HG02763 (cell line): ENCODE measurements around the gene BAK1.

Source experiments
- ATAC-seq: cut with Tn5 transposase; IDR thresholded peaks from one replicate; pipeline ENCODE4 v1.9.1; 2021; ENCODE audit warnings: mild to moderate bottlenecking, moderate library complexity; ENCODE audit not compliant: unreplicated experiment

The BAK1 gene

DNA sequence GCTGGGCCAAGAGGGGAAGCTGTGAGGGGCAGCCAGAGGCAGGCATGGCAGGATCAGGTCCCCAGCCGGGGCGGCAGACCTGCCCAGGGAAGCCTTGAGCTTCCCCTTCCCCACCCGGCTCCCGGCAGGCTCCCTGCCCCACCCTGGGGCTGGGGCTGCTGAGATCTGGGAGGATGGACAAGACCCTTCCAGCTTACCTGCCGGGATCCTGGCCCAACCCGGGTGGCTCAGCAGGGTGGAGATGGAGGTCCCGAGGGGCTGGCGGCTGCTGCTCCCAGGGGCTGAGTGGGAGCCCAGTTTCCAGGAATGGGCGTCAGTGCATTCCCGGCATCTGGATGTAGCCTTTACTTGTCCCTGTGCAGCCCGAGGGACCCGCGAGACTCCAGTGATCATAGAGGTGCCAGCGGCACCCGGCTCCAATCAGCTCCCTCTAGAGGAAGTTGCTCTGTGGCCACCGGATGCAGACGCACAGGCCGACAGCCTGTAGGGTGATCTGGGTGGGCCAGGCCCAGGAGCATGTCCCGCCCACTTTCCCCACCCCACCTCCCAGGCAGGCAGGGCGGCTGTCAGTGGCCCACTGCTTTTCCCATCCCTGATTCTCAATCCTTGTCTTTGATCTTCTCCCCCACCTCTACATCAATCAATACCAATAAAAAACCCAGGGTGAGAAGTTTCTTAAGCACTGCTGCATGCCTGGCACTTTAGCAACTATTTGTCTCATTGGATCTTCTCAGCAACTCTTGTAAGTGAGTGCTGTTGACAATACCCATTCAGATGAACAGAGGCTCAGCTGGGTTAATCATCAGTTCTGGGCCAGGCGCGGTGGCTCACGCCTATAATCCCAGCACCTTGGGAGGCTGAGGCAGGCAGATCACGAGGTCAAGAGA lies at the start of gene BAK1:
BAK1 (minus strand) TSS at position 449 of the 887 bp plus-strand sequence. CDS start 2,672 bp downstream, outside the sequence.
- peak; percentile 84 for ATAC-seq

DNA sequence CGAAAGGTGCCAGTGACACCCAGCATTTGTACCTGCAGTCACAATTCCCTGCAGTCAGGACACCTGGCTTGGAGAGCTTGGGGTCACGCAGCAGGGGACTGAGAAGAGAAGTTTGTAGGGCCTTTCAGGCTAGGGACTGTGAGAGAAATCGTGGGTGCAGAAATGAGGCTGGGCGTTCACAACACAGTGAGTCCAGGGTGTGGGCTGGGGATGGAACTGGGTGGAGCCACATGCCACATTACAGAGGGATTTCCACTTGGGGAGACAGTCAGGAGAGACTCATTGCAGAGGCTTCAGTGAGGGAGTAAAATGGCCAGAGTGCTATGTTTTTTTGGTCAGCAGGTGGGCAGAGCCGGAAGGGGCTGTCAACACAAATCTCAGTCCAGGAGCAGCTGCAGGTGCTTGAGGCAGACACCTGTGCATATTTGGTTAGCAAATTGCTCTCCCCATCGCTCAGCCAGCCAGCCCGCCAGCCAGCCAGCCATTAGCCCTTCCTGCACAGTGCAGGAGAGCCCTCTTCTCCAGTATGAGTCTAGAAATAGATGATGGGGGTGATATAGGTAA lies 48.4 kb upstream of the BAK1 start:
- no peak for ATAC-seq

DNA sequence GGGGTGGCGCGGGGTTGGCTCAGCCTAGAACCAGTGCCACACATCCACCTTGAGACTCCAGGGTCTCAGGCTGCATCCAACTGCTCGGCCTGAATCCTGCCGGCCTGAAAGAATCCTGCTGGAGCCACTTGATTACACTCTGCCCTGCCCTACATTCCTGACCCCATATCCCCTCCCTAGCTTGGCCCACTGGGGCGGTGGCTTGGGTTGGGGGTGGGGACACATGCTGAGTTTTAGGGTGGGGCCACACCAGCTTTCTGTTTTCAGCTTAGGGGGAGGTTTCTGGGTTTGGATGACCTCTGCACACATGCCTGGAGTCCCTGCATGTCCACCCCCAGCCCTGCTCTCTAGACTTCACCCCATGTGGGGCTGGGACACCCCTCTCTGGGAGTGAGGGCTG lies 47.8 kb upstream of the BAK1 start:
- ATAC-seq: no peak

DNA sequence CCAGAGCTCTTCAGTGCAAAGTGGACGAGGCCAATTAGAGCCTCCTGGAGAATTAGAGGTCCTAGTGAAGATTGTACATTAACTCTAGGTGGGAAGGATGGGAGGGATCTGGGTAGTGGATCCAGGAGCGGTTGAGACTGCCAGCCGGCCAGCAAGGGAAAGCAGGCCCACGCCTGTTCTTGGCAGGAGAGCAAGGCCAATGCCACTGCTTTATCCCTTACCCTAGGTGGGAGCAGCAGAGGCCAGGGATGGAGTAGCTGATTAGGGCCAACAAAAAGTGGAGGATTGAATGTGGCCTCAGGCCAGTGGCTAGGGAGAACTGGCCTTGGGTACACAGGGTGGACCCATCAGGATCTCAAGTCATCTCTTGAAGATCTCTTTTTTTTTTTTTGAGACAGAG lies 44.8 kb upstream of the BAK1 start:
- ATAC-seq: no peak

DNA sequence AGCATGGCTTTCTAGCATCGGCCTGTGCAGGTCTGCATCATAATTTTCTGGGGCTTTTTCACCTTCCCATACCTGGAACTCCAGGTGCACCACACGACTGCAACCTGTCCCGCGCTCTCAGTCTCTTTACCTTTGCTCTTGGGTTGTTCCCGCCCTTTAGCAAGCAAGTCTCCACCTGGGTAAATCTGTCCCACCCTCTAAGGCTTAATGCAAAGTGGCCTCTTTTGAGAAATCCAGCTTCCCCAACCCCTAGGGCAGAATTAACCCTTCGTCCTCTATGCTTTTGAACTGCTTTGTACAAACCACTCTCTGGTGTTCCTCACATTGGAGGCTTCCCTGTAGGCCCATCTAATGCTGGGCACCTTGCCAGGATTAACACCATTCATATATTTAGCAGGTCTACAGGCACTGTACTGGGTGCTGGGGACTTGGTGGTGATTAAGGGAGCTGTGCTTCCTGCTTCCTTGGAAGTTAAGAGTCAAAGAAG lies 43.9 kb upstream of the BAK1 start:
- ATAC-seq: no peak

DNA sequence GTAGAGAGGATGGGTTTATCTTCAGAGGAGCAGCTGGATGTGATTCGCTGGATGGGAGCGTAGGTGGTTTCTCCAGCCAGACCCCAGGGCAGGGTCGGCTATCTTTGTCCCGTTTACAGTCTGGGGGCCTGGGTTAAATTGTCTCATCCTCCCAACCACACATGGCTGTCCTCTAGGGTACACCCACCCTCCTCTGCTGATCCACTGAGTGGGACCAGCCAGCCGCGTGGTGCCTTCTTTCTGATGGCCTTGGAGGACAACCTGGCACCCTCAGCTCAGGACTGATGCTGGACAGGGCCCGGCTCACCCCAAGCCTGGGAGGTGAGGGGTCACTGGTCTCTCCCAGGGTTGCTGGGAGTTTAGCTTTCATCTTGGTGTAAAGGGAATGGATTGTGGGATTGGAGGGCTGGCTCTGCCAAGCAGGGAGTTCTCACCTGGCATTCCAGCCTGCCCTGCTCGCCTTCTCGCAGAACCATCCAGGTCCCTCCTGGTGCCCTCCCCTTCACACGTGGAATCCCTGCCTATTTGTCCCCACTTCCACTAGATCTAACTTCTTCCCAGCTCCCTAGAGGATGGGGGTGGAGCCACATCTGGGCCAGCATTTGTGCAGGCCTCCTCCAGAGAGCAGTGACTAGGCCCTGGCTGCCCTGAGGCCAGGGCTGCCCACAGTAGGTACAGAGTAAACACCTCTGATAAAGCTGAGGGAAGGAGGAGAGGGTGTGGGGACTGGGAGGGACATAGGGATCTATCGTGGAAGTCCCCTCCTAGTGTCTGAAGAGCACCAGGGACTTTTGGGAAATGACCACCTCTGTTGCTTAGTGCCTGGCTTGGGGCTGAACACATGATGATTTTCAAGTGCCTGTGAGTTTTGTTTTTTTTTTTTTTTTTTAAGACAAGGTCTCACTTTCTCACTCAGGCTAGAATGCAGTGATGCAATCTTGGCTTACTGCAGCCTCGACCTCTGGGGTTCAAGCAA lies 42.7 kb upstream of the BAK1 start:
- ATAC-seq: no peak

DNA sequence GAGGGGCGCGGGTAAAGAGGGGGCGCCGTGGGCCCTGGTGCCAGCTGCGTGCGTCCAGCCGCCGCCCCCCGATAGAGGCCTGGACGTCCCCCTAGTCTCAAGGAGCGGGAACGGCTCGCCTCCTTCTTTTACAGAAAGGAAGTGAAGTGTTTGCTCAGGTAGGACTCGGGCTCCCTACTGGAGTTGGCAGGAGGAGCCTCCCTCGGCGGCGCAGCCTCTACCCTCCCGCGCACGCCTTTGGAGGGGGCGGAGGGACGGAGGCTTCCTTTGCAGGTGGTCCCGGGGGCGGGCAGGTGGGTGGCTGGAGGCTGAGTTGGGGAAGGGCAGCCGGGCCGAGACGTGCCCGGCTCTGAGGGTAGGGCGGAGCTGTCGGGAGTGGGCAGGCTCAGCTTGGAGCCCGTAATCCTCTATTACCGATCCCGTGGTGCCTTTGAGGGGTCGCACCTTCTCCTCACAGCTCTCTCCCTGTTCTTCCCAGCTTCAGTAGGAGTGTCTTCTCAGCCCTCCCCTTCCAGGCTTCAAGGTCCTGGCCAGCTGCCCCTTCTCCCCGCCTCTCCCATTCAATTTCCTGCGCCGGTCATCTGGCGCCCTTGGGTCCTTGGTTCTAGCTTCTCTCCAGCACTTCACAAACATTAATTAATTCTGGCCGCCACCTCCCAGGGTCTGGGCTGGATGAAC lies 41.8 kb upstream of the BAK1 start:
- ATAC-seq: peak; percentile 29

DNA sequence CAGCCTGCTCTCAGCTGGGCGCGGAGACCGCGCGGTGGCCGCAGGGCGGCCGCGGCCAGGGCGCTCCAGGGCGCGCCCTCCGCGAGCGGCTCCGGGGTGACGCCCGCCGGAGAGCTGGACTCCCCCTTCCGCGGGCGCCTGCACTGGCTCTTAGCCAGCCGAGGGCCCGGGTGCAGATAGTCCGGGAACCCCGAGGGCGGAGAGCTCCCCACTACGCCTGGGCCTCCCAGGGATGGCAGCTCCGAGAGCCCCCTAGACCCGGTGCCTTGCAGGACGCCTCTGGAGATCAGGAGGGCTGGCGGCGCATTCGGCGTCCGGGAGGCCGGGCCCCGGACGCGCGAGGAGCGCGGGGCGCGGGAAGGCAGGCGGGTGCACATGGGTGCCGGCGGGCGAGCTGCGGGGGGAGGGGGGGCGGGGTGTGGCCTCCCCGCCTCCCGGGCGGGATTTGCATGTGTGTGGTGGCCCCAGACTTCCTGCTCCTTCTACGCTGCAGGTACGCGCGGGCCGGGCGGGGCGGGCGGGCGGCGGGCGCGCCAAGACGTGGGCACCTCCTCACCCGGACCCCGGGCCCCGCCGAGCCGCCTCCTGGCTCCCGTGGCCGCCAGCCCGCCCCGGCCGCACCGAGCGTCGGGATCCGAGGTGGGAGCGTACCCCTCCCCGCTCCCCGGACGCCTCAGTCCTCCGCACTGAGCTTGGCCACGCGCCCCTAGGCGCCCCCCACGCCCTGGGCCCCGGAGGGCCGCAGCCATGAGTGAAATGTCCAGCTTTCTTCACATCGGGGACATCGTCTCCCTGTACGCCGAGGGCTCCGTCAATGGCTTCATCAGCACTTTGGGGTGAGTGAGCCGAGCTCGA lies 41.0 kb upstream of the BAK1 start, which contains the start of gene ITPR3:
ITPR3 (plus strand) TSS at position 467 of the 855 bp plus-strand sequence; CDS start at position 748, 281 bp downstream.
- peak; percentile 70 for ATAC-seq

DNA sequence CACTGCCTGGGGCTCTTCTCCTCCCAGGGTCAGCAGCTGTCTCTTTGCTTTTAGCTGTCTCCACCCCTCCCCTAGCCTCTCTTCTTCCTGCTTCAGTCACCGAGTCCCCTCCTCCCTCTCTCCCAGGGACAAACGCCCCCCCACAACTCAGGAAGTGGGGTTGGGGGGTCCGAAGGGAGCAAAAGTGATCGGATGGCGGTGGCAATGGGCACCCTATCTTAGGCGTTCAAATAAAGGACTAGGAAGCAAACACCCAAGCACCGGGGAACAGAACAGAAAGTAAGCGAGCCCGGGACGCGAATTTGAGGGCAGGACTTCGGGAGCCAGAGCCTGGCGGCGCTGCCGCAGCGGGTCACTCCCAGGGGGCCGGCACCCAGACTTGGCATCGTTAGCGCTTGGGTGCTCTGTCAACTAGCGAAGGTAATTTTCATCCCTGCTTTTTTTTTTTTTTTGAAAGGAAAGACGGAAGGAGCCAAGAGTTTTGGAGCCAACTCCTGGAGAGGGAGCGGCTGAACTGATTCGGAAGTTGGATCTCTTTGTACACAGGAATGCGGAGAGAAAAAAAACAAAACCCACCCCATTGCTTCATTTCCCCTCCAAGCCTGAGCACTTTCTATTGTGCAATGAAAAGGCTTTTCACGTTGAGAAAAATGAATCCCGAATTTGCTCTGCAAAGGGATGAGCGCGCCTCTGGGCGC lies 40.2 kb upstream of the BAK1 start:
- no peak for ATAC-seq

DNA sequence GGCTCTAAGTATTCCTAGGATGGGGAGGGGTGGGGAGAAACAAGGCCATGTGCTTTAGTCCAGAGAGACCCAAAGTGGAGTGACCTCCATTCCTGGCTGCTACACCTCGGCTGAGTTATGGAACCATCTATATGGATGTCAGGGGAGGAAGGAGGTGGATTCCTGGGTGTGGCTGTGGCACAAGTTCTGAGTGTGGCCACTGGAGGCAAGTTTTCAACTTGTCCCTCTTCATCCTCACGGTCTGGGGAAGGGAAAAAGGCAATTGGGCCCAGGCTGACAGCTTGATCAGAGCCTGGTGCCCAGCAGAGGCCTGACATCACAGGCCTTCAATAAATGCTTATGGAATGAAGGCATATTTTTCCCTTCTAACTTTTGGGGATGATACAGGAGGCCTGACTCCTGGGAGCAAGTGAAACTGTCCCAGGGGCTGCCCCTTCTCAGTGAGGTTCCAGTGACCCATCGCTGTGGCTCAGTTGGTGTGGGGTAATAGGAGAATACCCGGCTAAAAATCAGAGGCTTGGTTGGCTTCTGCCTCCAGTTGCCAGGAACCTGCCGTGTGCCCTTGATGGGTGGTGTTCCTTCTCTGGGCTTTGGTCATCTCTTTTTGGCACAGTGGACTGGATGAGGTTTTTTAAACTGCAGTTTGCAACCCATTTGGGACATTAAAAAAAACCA lies 39.2 kb upstream of the BAK1 start:
- ATAC-seq: no peak

DNA sequence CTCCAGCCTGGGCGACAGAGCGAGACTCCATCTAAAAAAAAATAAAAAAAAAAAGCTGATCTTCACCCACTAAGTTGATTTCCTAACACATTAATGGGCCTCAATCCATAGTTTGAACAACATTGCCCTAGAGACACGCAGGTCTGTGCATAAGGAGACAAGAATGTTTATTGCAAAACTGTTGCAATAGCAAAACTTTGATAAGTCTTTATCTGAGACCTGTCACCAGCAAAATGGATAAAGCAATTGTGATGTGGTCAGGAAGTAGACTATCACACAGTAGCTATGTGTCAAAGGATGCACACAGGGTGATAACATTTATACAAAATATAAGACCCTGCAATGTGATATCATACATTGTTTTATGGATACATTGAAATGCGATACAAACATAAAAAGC lies 36.8 kb upstream of the BAK1 start:
- no peak for ATAC-seq

DNA sequence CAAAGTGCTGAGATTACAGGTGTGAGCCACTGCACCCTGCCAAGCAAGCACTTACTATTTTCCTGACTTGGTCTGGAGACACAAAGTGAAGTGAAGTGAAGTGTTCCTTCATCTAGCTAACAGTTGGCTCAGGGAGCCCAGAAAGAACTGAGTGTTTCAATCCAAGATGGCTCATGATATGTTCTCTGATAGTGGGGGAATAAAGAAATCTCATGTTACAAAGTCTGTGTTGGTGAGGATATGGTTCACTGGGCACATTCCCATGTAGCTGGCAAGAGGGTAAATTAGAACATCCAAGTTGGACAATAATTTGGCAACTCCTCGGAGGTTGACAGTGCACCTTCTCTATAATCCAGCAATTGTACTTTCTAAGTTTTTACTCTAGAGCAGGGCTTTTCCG lies 36.0 kb upstream of the BAK1 start:
- ATAC-seq: no peak

DNA sequence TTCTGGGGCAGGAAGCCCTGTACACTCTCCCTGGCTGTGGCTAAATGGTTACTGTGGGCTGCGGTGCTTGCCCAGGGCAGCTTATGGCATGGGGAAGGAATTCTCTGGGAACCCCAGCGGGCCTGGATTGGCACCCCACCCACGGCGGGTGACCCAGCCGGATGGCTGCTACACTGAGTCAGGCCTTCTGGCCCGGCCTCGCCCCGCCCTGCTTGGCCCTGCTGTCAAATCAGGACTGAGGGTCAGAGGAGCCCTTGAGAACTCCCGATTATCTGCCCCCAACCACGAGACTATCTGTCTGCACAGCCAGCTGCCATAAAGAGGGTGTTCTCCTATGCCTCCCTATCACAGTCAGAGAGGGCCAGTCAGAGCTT lies 33.7 kb upstream of the BAK1 start:
- no peak for ATAC-seq

DNA sequence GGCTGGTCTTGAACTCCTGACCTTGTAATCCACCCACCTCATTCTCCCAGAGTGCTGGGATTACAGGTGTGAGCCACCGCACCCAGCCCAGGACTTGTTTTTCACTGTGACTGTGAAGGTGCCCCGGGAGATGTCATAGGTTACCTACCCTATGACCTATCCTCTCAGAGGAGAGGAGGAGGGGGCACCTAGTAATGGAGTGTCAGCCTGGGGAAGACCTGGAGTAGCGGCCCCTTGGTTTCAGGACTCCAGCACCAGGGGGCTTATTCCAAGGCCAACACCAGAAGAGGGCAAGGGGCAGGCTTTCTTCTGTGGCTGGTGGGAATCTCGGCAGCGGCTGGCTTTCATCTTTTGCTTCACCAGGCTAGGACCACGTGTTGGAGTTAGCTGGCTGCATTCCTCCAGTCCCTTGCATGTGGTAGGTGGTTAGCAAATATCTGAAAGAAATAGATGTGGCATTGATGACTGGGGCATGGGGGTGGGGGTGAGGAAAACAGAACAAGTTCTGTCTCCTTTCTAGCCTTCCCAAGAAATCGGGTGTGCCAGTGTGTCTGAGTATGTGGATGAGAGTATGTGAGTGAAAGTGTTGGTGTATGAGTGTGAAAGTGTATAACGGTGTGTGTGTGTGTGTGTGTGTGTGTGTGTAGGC lies 33.2 kb upstream of the BAK1 start:
- no peak for ATAC-seq

DNA sequence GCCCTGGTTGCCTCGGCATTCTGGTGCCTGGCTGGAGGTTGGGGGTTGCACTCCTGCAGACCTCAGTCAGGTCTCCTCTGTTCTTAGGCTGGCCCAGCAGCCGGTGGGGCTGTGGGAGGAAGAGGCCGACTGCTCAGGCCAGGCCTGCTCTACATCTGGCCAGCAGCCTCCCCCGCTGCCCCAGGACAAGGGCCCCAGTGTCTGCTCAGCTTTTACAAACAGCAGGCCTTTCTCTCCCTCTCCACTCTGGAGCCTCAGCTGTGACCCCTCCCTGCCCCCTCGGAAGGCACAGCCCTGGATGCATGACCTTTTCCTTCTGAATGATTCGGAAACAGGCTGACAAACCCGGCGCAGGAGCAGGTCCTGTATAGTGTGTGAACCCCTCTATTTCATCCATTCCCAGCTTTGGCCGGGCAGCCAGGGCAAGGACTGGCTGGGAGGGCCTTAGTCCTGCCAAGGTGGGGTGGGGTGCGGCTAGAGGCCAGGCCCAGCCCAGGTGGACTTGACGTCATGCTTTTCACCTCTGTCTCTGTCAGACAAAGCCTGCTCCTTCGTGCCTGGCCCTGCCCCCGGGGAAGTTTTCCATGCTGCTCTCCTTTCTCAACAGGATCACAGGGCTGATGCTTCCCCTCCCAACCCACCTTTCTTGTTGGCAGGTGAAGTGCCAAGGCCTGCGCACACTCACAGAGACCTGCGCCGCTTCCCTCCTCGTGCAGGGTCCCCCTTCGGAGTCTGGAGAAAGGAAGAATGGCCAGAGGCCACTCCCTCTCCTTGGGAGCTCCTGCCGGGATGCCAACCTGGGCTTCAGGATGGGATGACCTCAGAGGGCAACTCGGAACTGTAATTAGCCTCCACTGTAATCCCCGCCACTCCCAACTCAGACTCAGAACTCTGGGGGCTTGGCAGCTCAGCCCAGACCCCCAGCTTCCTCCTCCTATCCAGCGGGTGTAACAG lies 31.0 kb upstream of the BAK1 start:
- no peak for ATAC-seq

DNA sequence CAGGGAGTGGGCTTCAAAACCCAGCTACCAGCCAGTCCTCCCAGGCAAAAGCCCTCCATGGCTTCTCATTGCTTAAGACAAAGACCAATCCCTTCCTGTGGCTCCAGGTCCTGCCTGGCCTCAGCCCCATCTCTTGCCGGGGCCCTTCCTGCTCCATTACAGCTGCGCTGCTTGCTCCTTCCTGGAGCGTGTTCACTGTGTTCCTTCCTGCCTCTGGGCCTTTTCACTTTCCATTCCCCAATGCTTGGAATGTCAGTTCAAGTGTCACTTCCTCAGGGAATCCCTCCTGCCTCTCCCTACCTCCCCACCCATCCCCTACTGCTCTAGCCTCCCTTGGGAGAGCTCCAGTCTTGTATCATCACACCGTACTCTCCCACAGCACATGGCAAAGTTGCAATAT lies 30.0 kb upstream of the BAK1 start:
- ATAC-seq: no peak

DNA sequence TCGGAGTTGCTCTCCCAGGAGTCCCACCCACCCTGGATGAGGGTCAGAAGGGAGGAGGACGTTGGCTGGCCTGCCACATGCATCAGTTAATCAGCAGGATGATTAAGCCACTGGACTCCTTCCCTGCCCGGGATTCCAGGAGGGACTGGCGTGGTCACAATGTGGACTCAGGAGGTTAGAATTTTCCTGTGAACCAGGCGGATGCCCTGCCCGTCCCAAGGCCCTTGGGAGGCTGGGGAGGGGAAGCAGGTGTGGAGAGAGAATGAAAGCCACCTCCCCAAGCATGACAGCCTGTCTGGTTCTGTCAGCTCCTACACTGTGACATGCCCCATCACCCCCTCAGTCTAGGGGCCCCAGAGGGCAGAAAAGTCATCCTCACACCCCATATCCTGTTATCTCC lies 29.5 kb upstream of the BAK1 start:
- no peak for ATAC-seq
